ENCODE measurements around the gene TARS2. TPM values are rescaled to one million over a fixed set of nuclear protein-coding genes. Genes with fewer than 3 reads are reported as not detected.

Gene TARS2
- total RNA-seq, 4 donors from 2014 or later = 4.6 to 22.6 (median 10.2) TPM

DNA sequence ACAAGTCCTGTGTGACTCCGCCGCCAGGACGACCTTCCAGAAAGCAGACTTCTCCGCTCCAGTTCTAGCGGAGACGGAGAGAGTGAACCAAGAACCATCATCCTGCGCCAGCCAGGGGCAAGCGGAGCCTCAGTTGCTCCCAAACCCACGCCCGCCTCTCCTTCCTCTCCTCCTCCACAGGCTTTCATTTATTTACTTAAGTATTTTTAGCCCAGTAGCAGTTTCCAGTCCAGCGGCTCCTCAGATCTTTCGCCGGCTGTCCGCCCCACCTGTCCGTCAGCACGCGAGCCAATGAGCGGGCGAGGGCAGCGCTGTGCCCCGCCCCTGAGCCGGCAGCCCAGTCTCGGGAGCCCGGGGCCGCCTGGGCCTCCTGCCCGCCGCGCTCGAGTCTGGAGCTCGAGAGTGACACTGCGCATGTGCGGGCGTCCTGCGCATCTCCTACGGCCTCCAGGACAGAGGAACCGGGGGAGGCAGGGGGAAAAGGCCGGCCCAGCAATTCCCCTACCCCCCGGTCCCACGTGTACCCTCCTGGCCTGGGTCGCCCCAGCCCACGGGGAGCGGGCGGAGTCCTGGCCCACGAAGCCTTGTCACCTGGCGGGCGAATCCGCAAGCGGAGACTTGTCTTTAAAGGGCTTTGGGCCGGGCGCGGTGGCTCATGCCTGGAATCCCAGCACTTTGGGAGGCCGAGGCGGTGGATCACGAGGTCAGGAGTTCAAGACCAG lies 28.3 kb downstream of the TARS2 start, which contains the start of gene FALEC:
Gene FALEC (plus strand): TSS at position 425 of the 722 bp plus-strand sequence.
- Histone ChIP-seq H3K4me3 (peak within 1 kb of the TSS; percentile 48 to 57), H3K9me3 (no peaks in the 10 kb centered on the region), H3K4me1 (no peaks in the 10 kb centered on the region), H3K27me3 (no peaks in the 10 kb centered on the region), H3K36me3 (no peaks in the 10 kb centered on the region), H3K27ac (peak within 1 kb of the TSS; percentile 85 to 86)
- TF ChIP-seq, protein P1, sequence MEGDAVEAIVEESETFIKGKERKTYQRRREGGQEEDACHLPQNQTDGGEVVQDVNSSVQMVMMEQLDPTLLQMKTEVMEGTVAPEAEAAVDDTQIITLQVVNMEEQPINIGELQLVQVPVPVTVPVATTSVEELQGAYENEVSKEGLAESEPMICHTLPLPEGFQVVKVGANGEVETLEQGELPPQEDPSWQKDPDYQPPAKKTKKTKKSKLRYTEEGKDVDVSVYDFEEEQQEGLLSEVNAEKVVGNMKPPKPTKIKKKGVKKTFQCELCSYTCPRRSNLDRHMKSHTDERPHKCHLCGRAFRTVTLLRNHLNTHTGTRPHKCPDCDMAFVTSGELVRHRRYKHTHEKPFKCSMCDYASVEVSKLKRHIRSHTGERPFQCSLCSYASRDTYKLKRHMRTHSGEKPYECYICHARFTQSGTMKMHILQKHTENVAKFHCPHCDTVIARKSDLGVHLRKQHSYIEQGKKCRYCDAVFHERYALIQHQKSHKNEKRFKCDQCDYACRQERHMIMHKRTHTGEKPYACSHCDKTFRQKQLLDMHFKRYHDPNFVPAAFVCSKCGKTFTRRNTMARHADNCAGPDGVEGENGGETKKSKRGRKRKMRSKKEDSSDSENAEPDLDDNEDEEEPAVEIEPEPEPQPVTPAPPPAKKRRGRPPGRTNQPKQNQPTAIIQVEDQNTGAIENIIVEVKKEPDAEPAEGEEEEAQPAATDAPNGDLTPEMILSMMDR (IDR thresholded peaks at IDR 0.05) = peak in 3 of 4 experiments; percentile 3 to 37 (median 9)
- peak; percentile 51 to 63 for TF ChIP-seq POLR2A (IDR thresholded peaks at IDR 0.05)
- DNase-seq = peak; percentile 96 to 97
- intact Hi-C loops (cut with DNase I; ENCODE audit: low total_unique reads) = no loop called here

DNA sequence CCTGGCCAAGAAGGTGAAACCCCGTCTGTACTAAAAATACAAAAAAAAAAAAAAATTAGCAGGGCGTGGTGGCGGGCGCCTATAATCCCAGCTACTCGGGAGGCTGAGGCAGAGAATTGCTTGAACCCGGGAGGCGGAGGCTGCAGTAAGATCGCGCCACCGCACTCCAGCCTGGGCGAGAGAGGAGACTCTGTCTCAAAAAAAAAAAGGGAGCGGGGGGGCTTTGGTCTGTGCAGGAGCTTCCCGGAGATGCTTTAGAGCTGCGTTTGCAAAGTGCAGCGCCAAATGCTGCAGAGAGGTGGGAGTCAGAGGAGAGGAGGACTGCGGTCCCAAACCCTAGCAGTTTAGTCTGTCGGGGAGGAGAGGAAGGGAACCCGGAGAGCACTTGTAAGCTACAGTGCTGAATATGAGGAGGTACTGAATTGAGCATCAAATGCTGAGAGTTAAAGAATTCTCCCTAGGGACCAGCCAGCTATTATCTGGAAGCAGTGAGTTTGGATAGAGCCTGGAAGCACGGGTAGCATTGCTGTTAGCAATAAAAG lies 28.9 kb downstream of the TARS2 start:
- no peaks in the 10 kb centered on the region for H3K27me3 ChIP-seq
- H3K4me3 ChIP-seq = peak overlapping the region; percentile 48 to 57
- no peaks in the 10 kb centered on the region for H3K4me1 ChIP-seq
- intact Hi-C loops (cut with DNase I; ENCODE audit: low total_unique reads) = no loop called here
- H3K27ac ChIP-seq = peak overlapping the region; percentile 85 to 86
- H3K9me3 ChIP-seq = no peaks in the 10 kb centered on the region
- no peaks in the 10 kb centered on the region for H3K36me3 ChIP-seq
- DNase-seq = peak; percentile 29 to 30
- TF ChIP-seq POLR2A (IDR thresholded peaks at IDR 0.05) = no peak
- TF ChIP-seq, protein P1 (IDR thresholded peaks at IDR 0.05) = peak in 1 of 4 experiments; percentile 4

DNA sequence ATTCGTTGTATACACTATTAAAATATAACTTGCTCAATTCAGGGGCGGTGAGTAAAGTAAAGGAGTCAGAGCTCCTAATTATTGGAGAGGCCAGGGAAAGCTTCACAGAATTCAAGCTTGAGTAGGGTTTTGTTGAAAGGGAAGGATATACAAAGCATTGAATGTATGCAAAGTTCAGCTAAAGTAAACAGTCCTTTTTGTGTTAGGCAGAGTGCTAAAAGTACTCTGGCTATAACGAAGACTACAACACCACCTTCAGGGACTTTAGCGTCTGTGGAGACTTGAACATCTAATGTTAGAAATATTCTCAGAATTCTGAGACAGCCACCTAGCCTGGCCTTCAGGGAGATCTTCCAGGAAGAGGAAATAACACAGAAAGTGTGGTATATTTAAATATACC lies 29.4 kb downstream of the TARS2 start:
- H3K4me3 ChIP-seq = no peak overlapping the region
- H3K9me3 ChIP-seq = no peaks in the 10 kb centered on the region
- DNase-seq = no peak
- no peak for TF ChIP-seq POLR2A (IDR thresholded peaks at IDR 0.05)
- TF ChIP-seq, protein P1 (IDR thresholded peaks at IDR 0.05) = no peak
- intact Hi-C loops (cut with DNase I; ENCODE audit: low total_unique reads) = no loop called here
- no peaks in the 10 kb centered on the region for H3K4me1 ChIP-seq
- H3K27me3 ChIP-seq = no peaks in the 10 kb centered on the region
- H3K27ac ChIP-seq = peak overlapping the region; percentile 85 to 86
- H3K36me3 ChIP-seq = no peaks in the 10 kb centered on the region

DNA sequence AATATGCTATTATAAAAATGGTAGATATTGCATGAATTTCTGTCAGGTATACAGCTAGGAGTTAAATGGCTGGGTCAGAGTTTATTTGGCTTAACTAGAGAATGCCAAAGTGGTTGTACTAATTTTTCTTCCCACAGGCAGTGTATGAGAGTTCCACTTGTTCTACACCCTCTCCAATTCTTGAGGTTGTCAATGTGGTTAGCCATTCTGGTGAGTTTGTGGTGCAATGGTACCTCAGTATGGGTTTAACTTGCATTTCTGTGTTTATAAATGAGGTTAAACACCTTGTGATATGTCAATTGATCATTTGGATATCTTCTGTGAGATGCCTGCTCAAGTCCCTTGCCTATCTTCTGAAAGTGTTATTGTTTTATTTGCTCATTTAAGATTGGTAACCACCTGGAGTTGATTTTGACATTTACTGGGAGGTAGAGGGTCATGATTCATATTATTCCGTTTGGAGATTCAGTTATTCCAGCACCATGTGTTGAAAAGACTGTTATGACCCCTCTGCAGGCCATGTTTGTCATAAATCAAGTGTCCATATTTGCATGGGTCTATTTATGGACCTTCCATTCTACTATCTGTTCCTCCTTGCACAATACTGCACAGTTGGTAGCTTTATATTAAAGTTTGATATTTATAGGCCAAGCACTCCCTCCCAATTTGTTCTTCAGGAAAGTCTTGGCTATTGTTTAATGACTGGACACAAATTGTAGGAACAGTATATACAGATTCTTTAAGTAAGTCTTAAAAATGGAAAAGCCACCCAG lies 34.2 kb downstream of the TARS2 start:
- TF ChIP-seq POLR2A (IDR thresholded peaks at IDR 0.05) = no peak
- TF ChIP-seq, protein P1 (IDR thresholded peaks at IDR 0.05) = no peak

More for the DNA sequence above, 34.2 kb downstream of the TARS2 start:
- Histone ChIP-seq H3K9me3 (no peaks in the 10 kb centered on the region), H3K4me3 (no peak overlapping the region), H3K27me3 (no peaks in the 10 kb centered on the region), H3K27ac (no peak overlapping the region), H3K36me3 (no peaks in the 10 kb centered on the region), H3K4me1 (no peaks in the 10 kb centered on the region)
- no peak for DNase-seq
- intact Hi-C loops (cut with DNase I; ENCODE audit: low total_unique reads) = no loop called here

Data from uterus (tissue), 4 donors.